ENCODE results near the gene KRT31.
"Not testable (repeated sequence)": the region's sequence is repeated elsewhere in the genome, so short reads cannot be mapped to it uniquely, and the experiment has no call there.

KRT31 gene

DNA sequence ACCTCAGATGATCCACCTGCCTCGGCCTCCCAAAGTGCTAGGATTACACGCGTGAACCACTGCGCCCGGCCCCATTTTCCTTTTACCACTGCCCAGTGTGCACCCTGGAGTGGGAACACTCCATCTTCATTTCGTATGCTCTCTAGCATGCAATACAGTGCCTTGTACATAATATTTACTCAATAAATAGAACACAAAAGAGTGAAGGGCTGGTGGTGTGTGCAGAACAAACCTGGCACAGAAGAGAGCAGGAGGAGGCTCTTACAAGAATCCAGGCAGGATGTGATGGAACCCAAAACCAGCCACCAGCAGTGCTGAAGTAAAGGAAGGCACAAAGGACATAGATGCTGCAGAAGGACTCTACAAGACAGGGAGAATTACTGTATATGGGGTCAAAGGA is 19.7 kb upstream of the KRT31 start:
- DNase-seq = no peak

DNA sequence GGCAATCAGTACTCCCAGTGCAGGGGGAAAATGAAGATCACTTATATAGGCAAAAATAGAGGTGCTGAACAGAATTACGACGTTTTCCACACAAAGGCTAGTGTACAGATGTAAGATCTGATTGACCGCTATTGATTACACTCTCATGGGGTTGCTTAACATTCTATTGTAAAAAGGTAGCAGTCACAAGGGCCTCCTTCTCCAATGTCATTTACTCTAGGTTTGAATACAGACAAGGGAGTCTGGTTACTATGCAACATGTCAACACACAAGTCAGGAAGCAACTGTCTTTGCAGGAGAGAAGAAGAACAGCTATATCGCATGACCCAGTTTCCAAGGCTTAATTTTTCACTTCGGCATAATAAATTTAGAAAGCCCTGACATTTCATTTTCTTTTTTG is 19.1 kb upstream of the KRT31 start:
- DNase-seq = no peak

DNA sequence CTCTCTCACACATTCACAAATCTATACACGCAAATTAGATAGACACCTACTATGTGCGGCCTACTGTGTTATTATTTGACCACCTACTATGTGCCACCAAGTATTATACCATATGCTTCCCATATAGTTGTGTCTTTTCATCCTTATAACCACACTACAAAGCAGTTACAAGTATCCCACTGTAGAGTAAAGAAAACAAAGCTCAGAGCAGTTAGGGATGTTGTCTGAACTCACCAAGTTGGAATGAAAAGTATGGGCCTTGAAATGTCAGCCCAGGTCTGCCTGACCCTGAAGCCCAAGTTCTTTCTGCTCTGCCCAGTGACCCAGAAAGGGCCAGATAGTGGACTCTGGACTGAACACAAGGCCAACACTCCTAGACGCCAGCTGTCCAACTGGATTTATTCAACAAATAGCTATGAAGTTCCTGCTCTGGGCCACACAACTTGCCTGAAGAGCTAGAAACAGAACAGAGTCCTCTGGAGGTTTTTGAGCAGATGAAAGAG is 18.5 kb upstream of the KRT31 start:
- no peak for DNase-seq

DNA sequence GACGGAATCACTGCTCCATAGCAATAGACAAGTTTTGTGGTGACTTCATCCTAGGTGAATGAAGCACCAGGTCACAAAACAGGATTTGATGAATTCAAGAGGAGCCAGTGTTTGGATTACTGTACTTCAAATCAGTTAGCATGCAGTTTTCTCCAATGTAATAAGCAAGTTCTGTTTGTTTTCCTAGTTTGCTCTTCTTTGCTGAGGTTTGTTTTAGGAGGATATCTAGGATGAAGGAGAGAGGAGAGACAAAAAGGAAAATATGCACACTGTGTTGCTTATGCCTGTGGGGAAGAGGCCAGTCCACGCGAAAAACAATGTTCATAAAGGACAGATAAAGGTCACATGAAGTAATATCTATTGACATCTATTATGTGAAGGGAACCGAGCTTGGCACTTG is 18.0 kb upstream of the KRT31 start:
- no peak for DNase-seq

DNA sequence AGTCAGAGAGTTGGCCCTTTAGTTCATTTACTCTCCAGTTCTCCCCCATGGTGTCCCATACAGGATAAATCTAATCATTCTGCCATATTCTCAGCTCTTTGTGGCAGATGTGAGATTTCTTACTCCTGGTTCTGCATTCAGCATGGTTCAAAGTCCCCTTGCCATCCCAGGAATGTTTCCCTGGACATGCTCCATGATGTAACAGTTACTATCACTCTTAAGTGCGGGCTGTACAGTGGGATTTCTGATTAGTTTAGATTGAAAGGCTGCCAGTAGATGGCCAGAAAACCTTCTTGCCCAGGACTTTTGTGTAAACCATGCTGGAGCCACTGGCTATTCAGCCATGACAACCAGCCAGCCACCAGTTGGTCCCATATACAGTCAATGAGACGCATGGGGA is 16.6 kb upstream of the KRT31 start:
- no peak for DNase-seq

DNA sequence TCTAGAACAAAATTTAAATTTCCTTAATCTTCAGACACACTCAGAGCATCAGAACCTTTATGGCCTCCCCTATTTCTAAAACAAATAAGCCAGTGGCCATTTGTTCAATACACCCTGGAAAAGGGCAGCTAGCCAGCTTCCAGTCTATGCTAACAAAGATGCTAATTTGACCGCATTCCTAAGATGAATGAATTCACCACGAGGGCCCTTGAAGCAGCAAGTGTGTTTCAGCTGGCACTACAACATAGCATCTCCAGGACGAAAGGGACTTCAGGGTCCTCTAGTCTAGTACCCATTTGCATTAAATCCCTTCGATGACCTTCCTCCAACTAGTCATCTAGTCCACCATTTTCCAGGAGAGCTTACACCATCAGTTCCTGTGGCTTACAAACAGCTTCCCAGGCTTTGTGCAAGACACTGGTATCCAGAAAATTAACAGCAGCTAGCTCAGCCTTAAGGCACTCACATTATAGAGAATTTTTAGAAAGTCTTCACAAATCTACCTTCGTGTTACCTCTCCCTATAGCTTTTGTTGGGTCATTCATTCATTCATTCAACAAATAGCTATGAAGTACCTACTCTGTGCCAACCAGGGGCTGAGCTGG is 16.0 kb upstream of the KRT31 start:
- DNase-seq = no peak

DNA sequence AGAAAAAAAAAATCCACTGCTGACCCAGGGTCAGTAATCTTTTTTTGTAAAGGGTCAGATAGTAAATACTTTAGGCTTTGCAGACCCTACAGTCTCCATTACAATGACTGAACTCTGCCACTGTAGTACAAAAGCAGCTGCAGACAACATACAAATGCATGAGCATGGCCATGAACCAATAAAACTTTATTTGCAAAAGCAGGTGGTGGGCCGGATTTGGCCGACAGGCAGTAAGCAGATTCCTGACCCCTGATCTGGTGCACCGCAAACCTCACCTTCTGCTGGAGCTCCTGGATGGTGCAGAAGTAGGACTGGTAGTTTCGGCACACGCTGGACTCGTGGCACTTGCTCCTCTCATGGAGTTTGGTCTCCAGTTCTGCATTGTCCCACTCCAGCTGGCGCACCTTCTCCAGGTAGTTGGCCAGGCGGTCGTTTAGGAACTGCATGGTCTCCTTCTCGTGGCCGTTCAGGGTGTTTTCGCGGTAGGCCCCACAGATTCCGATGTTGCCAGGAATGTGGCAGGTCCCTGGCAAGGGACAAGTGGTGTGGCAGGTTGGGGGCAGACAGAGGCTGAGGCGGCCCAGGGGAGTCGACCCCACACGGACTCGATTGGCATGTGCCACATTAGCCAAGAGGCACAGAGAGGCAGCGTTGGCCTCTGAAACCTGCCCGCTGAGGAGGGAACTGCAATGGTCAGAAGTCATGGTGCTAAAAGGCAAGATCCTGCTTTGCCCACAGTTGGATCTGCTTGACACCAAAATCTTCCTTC is 13.8 kb upstream of the KRT31 start:
- DNase-seq = no peak

DNA sequence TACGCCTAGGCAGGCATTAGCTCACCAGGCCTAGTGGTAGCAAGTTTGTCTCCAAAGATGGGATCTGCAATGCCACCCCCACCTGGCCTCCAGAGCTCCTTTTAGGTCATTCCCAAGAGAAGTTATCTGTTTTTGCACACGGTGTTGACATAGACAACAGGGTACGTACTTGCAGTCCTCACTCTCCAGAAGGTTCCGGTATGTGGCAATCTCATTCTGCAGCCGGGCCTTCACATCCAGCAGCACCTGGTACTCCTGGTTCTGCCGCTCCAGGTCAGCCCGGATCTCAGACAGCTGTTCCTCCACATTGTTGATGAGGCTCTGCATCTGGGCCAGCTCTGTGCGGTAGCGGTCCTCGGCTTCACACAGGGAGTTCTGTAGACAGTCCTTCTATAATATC is 9.8 kb upstream of the KRT31 start:
- no peak for DNase-seq

DNA sequence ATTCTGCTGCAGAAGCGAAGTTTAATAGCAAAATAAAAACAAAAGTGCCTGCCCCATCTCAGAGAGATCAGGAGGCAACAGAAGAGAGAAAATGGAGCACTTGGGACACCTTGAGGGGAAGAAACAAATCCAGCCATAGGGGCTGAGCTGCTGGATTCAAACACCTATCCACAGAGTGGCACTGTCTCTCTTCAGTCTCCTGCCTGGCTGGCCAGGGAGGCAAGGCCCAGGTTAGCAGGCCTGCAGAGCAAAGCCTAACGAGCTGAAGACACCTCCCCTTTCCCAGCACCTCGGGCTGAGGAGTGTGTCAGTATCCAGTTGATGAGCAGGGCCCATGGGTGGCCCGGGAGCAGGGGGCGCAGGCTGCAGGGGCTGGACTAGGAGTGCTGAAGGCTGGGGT is 8.8 kb upstream of the KRT31 start:
- DNase-seq = no peak

DNA sequence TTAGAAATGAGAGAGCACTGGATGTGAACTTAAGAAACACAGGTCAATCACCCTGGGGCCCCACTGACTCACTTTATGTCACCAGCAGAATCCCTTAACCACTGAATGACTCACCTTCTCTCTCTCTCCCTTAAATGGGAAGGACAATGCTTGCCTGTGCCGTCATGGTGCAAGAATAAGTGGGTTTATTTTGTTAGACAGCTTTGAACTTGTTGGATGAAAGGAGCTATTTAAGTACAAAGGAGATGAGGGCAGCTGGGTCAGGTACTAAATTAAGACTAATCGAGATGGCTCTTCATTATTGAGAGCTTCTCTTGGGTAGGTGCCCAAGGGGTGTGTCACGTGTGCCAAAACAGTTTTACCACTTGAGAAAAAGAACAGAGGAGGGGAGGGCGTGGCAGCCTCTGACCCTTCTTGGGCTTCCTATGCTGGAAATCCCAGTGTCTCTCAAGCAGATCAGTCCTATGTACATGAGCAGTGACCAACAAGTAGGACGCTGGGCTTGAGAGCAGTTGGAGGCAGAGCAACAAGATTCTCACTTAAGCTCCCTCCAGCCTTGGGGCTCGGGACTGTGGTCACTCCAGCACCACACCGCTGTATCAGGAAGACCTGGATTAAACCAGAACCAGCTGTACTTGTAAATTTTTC is 6.7 kb upstream of the KRT31 start:
- no peak for DNase-seq

DNA sequence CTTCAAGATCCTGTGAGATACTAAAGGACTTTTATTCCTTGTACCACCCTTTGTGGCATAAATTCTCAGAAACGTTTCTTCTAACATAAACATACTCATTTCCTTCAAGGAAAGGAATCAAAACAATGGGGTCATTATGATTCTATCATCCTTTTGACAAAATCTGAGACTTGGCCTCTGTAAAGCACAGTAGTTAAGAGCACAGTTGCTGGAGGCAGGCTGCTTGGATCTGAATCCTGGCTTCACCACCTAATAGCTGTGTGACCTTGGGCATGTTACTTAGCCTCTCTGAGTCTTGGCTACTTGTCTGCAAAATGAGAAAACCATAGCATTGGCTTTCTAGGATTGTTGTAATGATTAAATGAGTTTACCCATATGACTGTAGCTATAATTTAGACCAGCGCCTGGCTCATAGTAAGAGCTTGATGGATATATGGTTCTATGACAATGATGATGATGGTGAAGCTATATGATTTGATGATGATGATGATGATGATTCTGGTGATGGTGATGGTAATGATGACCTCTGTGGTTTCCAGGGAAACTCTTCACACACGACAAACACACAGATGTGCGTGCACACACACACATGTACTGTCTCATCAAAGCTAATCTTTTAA is 6.1 kb upstream of the KRT31 start:
- DNase-seq = no peak

DNA sequence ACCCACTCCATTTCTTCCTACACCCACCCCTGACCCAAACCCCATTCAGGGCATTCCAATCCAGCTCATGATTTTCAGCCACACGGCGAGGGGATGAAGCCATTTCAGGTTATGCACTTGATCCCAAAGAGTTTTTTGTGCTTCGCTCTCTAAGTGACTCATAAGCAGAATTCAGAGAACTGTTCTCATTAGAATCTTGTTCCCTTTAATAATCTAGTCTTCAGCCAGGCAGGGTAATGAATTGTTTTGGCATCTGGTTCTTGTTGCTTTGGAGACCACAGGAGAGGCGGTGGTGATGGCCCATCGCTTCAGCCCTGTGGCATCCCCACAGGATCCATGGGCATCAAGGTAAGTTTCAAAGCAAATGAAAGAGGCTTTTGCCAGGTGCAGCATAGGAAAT is 4.8 kb upstream of the KRT31 start:
- DNase-seq = no peak

DNA sequence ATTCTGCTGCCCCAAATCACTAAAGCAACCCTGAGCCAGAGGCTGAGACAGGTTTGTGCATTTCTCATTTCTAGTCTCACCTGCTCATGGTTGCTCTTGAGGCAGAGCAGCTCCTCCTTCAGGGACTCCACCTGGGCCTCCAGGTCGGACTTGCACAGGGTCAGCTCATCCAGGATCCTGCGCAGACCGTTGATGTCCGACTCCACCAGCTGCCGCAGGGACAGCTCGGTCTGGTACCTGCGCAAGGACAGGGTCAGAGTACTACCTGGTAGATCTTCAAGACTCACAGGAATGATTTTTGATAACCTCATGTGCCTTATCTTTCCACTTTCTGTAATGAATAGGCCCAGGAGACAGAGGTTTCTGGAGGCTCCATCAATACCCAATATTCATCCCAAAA is 1.1 kb downstream of the KRT31 start:
- DNase-seq = no peak

DNA sequence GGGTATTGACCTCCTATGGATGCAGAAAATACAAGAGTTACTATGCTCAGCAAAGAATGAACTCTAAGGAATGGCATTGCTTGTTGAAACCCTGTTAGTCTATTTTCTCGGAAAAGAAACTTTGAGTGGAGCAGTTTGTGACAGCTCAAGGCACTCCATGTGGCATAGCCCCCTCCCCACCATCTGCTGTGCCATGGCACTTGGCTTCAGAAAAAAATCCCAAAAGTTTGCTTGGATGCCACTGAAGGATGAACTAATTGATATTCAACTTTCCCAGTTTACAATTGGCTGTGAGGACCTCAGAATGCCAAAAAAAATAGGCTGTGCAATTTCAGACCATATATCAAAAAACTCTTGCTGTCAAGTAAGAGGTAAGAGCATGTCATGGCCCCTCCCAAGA is 1.8 kb downstream of the KRT31 start:
- DNase-seq = no peak

DNA sequence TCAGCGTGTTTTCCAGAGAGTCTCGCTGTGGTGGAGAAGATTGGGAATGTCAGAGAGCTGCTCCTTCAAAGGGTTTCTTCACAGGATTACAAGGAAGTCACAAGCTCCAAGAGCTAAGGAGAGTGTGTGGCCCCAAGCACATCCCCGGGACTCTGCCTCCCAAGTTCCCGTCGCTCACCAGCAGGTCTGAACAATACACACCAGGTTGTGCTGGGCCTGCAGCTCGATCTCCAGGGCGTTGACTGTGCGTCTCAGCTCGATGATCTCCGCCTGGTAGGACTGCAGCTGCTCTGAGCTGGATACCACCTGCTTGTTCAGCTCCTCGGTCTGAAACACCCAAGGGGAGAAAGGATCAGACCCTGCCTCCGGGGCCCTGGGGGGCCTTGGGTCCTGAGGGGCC is 2.4 kb downstream of the KRT31 start:
- DNase-seq = not testable (repeated sequence)

DNA sequence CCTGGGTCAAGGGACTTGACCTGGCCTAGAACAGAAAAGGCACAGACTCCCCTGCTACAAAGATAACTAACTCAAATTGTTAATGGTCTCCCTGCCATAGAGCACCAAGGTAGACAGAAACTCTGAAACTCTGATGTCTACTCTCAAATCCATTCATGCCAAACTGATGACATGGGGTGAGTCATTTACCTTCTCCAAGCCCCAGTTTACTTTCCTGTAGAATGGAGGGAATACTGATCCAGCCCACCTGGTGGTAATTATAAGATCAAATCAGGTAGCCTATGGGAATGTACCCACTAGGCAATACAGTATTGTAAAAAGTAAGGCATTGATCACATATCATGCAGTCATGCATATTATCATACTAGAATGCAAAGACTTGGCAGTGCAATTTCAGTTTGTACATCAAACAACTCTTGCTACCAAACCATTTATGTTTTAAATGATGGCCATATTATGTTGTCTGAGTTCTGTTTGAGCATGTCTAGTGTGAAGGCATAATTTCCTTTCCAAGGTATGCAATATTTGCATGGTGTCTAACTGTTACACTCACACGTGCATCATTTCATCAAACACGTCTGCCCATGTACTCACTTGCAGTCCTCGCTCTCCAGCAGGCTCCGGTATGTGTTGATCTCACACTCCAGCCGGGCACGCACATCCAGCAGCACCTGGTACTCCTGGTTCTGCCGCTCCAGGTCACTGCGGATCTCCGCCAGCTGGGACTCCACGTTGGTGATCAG is 3.0 kb downstream of the KRT31 start:
- no peak for DNase-seq

DNA sequence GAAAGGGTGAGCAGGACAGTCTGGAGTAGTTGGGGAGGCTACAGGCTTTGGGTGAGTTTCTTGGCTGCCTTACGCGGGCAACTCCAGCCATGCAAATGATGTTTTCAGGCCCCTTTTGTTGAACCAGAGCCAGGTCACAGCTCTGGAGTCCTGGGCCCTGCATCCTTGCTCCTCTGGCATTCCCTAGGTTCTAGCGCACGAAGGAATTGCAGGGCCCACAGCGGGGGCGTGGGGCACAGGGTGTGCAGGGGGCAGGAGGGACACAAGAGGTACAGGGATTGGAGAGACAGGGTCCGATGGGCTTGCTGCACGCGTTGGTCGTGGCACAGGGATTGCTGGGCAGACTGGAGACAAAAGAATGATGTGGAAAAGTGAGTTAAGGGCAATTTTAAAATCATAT is 3.6 kb downstream of the KRT31 start:
- DNase-seq = no peak

DNA sequence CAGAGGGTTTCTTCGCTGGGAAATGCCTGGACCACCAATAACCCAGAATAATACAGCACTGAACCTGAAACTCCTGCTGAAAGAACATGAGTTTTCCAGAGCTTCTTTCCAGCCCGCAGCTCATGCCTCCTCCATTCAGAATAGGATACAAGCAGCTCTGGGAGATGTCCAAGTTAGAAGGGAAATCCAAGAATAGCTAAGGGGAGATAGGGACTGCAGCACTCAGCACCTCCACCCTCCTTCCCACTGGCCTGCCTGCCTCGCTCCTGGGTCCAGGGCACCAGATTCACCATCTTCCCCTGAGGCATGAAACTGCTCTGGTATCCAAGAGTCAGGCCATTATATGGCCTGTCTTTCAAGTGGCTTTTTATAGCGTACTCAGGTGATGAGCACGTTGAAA is 4.1 kb downstream of the KRT31 start:
- no peak for DNase-seq

DNA sequence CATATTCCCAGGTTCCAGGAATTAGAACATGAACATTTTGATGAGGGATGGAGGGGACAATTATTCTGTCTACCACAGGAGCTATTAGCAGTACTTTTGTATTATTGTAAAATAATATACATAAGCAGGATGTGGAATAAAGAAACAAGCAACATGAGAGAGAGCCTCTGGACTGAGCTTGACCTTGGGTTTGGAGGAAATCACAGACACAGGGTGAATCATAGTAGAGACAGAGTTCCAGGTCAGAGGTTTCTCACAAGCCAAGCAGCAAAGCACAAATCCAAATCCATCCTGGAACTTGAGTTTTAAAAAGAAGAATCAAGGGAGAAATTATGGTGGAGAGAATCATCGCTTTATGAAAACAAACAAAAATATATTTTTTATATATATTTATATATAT is 5.1 kb downstream of the KRT31 start:
- no peak for DNase-seq

DNA sequence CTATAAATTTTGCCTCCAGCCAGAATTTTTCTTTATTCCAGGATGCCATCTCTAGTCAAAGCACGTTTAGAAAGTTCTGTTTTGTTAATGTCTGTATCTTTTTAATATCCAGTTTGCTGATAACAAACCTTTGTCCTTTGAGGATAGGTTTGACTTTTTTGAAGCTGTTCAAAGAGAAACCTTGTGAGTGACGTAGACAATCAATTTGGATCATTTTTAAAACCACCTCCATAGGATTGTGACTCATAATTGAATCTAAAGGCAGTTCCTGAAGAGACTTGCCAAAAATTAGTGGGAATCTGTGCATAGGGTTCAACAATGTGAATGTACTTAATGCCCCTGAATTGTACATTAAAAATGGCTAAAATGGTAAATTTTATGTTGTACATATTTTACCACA is 5.9 kb downstream of the KRT31 start:
- DNase-seq = no peak

DNA sequence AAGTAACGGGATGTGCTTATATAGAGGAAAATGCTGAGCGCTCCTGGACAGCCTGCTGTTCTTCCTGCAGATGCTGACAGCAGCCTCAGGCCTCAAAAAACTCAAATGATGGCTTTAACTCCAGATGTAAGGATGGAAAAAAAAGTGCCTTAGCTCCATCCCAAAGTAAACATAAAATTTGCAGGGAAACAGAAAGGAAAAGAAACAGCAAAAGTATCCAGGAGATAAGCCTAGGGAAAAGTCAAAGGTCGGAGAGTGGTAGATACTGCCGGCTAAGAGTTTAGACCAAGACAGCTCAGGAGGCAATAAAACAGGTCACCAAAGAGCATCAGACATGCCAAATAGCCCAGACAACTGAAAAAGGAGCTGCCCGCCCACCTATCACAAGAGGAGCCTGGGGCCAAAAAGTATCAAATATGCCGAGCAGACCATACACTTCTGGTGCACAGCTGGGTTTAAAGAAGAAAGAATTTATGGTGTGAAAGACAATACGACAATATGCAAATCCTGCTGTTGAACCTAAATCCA is 6.9 kb downstream of the KRT31 start:
- no peak for DNase-seq

DNA sequence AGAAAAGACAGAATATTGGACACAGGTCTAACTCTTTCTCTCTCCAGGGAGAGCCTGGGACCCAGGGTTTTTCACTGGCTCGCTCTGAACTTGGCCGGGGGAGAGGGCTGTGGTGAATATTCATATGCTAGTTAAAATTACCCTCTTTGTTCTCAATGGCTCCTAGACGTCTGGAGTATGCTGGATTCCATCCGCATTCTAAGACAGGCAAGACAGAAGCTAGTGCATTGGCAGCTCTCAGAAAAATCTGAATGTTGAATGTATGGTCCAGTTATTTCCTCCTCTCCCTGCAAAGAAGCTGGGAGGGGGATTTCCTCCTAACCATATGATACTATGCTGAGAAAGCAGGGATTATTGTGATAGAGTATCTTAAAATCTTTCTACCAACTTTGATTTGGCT is 9.7 kb downstream of the KRT31 start:
- DNase-seq = no peak

DNA sequence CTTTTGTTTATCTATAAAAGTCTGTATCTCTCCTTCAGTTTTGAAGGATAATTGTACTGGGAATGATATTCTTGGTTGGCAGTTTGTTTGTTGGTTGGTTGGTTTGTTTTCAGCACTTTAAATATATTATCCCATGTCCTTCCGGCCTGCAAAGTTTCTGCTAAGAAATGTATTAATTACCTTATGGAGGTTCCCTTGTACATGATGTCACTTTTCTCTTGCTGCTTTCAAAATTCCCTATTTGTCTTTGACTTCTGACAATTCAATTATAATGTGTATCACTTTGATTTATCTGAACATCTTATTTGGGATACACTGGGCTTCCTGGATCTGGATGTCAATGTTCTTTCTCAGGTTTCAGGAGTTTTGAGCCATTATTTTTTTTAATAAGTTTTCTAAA is 11.2 kb downstream of the KRT31 start:
- no peak for DNase-seq
